D721Med (cell line): ENCODE data around the gene ORM2.
"Not testable (repeated sequence)": the region's sequence is repeated elsewhere in the genome, so short reads cannot be mapped to it uniquely, and the experiment has no call there.

Experiments
- DNase-seq: peaks from one replicate; pipeline ENCODE4 v3.0.0; 2011; ENCODE audit warnings: low spot score; ENCODE audit not compliant: insufficient read length
- FAIRE-seq: peaks from 2 replicates; lab custom pipeline; 2011; peaks lifted over from hg19 to GRCh38; lab: Jason Lieb, UNC
- CTCF ChIP-seq: IDR thresholded peaks from 2 replicates; pipeline ENCODE4 v1.5.1; 2012; ENCODE audit warnings: mild to moderate bottlenecking, control low read depth; ENCODE audit not compliant: insufficient read depth; ENCODE audit errors: missing control alignments

ORM2 gene

GRCh38 chr9:114324492-114324891 is 5.2 kb upstream of the ORM2 start:
- no peak for TF ChIP-seq CTCF
- FAIRE-seq (no peak), DNase-seq (no peak)

DNA sequence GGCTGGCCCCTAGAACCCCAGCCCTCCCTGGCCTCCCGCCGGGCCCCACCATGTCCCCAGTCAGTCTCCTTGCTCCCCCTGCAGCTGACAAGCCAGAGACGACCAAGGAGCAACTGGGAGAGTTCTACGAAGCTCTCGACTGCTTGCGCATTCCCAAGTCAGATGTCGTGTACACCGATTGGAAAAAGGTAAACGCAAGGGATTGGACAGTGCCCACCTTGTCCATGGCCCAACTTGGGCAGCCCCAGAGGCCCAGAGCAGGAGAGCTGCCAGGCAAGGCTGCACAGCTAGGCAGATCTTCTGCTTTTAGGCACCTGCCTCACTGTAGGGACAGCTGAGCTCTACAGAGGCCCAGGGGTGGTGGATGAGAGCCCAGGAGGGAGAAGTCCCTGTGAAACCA is 4.7 kb upstream of the ORM2 start:
- not testable (repeated sequence) for FAIRE-seq

GRCh38 chr9:114325684-114326254 is 3.9 kb upstream of the ORM2 start:
- DNase-seq, FAIRE-seq: not testable (repeated sequence)

More for the DNA sequence above, 4.7 kb upstream of the ORM2 start:
- DNase-seq: not testable (repeated sequence)

GRCh38 chr9:114327749-114328148 is 1.9 kb upstream of the ORM2 start:
- no peak for DNase-seq
- no peak for FAIRE-seq
- no peak for TF ChIP-seq CTCF

GRCh38 chr9:114328357-114328820 is 1.3 kb upstream of the ORM2 start:
- FAIRE-seq, DNase-seq: not testable (repeated sequence)

DNA sequence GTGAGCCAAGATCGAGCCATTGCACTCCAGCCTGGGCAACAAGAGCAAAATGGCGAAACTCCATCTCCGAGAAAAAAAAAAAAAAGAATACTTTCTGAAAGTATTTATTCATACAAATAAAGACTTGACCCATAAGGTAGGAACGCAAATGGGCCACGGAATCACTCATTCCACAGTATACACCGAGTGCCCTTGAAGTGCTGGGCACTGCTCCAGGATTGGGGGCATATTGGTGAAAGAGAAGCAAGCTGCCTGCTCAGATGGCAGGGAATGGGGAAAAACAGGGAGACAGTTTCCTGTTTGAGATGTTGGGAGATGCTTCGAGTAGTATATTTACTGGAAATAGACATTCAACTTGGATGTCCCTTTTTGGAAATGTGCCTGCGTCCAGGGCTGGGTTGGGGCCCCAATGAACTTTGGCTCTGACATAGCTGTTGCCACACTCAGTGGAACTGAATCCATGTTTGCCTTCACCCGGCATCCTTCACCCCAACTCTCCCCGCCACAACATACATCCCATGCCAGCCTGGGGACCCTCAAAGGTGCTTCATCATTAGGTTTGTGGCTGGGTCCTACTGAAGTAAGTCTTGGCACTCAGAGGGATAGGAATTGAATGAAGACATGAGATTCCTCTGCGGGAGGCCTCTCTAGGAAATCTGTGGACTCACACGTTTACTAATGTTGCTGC is 588 bp upstream of the ORM2 start:
- not testable (repeated sequence) for FAIRE-seq

GRCh38 chr9:114330636-114331035 is 967 bp downstream of the ORM2 start:
- no peak for FAIRE-seq
- DNase-seq: no peak
- TF ChIP-seq CTCF: no peak

More for the DNA sequence above, 588 bp upstream of the ORM2 start:
- not testable (repeated sequence) for DNase-seq

- not testable (repeated sequence) for FAIRE-seq, DNase-seq
These were observed 1.8 kb downstream of the ORM2 start for GRCh38 chr9:114331229-114332195.

DNA sequence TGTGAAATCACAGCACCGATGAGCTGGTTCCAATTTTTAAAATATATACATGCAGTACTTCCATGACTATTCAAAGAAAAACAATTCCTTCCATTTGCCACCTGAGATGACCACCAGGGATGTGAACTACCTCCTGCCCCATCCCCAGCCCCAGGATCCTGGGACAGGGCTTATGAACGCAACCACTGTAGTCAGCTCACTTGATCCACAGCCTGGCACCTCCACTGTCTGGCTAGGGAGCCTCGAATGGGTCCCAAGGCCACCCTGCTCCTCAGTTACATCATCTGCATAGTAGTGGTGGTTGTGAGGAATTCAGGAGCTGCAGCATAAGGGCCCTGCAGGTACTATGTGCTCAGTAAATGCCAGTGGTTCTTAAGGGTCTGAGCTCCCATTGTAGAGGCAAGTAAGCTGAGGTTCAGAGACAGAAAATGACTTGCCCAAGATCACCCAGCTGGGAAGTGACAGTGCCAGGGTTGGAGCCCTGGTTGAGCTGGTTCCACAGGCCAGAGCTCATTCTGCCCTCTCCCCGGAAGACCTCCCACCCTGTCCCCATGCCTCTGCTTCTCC is 2.9 kb downstream of the ORM2 start:
- not testable (repeated sequence) for DNase-seq, FAIRE-seq

GRCh38 chr9:114333718-114334117 is 4.0 kb downstream of the ORM2 start:
- DNase-seq, FAIRE-seq: not testable (repeated sequence)
